Right hindlimb (tissue), 1 donor: ENCODE measurements around the gene TNN.
"Not testable (repeated sequence)": the region's sequence is repeated elsewhere in the genome, so short reads cannot be mapped to it uniquely, and the experiment has no call there.

ENCODE experiments used
- DNase-seq: peaks from one replicate; pipeline ENCODE4 v3.0.0-alpha.2; 2018

Gene TNN, protein sequence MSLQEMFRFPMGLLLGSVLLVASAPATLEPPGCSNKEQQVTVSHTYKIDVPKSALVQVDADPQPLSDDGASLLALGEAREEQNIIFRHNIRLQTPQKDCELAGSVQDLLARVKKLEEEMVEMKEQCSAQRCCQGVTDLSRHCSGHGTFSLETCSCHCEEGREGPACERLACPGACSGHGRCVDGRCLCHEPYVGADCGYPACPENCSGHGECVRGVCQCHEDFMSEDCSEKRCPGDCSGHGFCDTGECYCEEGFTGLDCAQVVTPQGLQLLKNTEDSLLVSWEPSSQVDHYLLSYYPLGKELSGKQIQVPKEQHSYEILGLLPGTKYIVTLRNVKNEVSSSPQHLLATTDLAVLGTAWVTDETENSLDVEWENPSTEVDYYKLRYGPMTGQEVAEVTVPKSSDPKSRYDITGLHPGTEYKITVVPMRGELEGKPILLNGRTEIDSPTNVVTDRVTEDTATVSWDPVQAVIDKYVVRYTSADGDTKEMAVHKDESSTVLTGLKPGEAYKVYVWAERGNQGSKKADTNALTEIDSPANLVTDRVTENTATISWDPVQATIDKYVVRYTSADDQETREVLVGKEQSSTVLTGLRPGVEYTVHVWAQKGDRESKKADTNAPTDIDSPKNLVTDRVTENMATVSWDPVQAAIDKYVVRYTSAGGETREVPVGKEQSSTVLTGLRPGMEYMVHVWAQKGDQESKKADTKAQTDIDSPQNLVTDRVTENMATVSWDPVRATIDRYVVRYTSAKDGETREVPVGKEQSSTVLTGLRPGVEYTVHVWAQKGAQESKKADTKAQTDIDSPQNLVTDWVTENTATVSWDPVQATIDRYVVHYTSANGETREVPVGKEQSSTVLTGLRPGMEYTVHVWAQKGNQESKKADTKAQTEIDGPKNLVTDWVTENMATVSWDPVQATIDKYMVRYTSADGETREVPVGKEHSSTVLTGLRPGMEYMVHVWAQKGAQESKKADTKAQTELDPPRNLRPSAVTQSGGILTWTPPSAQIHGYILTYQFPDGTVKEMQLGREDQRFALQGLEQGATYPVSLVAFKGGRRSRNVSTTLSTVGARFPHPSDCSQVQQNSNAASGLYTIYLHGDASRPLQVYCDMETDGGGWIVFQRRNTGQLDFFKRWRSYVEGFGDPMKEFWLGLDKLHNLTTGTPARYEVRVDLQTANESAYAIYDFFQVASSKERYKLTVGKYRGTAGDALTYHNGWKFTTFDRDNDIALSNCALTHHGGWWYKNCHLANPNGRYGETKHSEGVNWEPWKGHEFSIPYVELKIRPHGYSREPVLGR (N-terminal part only)

DNA sequence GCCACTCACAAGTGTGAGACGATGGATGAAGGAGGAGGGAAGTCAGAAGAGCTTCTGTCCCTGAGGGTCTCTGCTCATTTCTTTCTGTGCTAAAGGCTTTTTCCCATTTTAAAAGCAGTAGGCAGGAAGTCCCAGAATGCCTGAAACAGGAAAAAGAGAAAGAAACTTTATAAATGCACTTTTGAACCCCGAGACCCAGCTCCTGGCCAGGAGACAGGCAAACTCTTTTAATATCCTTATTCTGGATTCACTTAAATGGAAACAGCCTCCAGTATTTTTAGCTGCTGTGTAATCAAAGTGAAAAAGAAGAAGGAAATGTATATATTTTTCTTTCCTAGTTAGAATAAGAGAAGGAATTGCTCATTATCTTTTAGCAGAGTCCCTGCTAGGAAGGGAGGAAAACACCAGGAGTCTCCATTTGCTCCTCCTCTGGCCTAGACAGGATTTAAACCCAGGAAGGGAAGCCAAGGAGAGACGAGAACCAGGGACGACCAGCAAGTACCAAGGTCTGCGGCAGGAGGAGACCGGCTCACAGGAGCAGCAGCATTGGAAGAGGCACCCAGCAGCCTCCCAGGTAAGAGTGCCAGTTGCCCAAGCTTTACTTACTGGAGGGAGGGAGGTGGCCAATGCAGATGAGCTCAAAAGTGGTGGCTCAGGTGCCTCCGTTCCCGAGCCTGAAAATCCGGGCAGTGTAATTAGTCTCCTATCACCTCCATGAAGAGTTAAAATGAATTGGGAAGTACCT lies at the start of gene TNN:
Gene TNN, plus strand, starts transcription at position 472 of the 745 bp plus-strand sequence. CDS start 9,586 bp downstream, outside the sequence.
- DNase-seq, result no peak

DNA sequence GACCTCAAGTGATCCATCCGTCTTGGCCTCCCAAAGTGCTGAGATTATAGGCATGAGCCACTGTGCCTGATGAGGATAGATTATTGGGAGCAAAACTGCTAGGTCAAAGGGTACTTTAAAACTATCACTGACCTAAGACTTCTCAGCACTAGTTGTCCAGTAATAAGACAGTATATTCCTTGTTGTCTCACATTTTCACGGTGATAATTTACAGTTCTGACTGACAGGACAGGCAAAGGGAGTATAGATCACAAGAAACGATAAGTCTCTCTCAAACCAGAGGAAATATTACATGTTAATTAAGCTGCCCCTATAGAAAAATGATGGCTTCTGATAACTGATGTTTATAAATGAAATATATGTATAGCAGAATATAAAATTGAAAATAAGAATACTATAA lies 48.1 kb upstream of the TNN start:
- no peak for DNase-seq

DNA sequence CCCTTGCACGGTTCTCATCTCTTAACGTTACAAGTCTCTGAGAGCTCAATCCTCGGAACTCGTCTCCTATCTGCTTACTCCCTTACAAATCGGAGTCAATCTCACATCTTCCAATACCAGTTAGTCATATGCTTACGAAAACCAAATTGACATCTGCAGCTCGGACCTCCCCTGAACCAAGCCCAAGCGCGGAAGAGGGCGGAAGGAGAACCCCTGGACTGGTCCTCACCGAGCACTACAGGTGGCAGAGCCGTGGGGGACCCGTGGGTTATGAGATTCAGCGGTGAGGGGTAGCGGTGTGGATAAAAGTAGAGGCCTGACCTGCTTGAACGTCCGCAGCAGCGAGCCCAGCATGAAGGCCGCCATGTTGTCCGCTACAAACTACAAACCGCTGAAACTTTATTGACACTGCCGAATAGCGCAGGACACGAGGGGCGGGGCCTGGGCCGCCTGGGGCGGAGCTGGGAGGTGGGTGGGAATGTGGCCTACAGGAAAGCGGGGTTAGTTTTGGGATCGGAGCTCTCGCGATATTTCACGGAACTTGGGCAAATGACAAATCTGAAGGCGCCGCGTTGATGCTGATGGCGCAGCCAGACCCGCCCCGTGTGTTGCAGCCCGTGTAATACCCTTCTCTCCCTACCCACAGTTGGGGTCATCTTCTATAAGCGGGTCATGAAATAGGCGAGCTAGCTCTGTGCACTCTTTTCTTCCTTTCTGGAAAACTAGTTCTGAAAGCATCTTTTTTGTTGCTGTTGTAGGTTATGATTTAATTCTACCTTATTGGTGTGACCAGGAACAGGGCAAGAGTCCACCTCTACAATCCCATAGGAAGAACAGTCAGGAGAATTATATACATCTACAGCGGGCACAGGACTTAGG lies 44.4 kb upstream of the TNN start, which contains the start of gene MRPS14:
Gene MRPS14, minus strand, starts transcription at position 383 of the 879 bp plus-strand sequence. Its CDS starts 17 bp downstream, at position 366.
- peak; percentile 99 for DNase-seq

DNA sequence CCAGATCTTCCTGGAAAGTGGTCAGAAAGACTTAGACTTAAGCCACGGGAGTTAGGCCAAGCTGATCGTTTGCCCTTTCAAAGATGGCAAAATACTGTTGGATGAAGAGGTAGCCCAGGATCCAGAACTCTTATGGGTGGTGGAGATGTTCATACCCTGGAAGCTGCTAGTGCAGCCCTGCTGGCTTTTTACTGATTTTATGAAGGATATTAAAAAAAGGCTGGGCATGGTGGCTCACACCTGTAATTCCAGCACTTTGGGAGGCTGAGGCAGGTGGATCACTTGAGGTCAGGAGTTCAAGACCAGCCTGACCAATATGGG lies 43.8 kb upstream of the TNN start:
- DNase-seq, result not testable (repeated sequence)

DNA sequence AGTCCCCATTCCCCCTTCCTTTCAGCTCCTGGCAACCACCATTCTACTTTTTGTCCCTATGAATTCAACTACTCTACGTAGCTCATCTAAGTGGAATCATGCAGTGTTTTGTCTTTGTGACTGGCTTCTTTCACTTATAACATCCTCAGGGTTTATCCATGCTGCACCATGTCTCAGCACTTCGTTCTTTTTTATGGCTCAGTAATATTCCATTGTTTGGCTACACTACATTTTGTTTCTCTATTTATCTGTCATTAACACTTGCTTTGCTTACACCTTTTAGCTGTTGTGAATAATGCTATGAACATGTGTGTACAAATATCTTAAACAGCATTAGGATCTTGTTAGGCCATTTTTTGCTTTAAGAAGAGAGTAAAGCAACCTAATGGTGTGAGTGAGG lies 42.9 kb upstream of the TNN start:
- no peak for DNase-seq

DNA sequence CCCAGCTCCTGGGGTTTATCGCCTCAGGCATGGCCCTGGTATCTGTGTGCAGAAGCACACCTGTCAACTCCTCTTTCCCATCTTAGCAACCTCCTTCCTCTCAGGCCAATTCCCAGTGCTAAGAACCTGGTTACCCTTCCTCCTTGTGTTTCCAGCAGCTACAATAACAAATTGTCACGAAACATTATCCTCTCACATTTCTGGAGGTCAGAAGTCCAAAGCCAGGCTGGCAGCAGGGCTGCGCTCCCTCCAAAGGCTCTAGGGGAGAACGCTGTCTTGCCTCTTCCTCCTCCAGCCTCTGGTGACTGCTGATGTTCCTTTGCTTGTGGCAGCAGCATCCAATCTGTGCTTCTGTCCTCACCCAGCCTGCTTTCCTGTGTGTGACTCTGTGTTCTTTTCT lies 33.7 kb upstream of the TNN start:
- DNase-seq, result no peak

DNA sequence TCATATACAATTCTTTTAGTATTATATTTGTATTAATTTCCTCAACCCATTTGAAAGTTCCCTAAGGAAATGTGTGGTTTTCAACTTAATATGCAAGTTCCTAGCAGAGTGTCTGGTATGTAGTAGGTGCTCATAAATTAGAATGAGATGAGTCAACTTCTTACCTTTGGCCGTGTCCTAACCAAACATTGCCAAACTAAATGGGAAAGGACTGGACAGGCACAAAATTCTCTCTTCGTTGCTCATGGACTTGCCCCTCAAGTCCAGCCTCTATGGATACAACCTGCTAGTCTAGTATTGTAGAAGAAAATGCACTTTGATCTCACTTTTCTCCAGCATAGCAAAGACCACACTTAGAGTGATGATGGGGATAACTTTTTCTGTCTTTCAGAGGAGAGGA lies 32.9 kb upstream of the TNN start:
- DNase-seq, result no peak

DNA sequence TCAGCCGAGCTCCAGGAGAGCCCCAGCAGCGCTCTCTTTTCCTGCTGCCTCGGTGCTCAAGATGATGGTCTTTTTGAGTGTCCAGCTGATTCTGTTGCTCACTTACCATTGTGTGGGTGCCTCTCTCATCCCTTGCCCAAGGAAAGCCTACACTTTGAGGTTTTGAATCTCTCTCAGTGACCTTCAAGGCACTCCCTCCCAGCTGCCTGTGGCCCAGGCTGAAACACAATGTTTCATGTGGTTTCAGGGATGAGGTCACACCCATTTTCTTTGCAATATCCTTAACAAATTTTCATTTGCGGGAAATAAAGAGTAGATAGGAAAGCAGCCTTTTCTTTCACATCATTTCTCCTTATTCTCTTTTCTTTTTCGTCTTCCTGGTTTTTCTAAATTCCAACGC lies 31.8 kb upstream of the TNN start:
- DNase-seq, result no peak

DNA sequence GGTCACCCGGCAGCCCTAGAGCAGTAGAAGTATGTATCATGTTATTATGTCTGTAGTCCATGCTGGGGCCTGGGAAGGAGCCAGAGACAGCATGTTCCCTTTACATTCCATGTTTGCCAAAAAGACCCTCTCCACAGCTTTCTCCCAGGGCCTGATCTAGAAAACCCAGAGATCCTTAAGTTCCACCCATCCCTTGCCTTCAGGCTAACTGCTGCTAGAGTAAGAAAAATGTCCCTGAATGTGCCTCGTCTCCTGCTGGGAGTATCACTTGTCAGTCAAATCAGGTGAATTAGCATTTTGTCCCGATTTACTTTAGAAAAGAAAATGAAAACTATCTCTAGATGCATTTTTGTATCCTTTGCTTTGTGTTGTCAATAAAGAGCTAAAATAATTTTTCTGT lies 31.2 kb upstream of the TNN start:
- DNase-seq, result no peak

DNA sequence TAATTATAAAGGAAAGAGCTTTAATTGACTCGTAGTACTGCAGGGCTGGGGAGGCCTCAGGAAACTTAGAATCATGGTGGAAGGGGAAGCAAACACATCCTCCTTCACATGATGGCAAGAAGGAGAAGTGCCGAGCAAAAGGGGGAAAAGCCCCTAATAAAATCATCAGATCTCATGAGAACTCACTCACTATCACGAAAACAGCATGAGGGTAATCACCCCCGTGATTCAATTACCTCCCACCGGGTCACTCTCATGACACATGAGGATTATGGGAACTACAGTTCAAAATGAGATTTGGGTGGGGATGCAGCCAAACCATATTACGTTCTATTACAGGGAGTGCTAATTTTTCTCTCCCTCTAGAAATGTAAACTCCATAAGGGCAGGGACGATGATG lies 30.2 kb upstream of the TNN start:
- DNase-seq, result no peak

DNA sequence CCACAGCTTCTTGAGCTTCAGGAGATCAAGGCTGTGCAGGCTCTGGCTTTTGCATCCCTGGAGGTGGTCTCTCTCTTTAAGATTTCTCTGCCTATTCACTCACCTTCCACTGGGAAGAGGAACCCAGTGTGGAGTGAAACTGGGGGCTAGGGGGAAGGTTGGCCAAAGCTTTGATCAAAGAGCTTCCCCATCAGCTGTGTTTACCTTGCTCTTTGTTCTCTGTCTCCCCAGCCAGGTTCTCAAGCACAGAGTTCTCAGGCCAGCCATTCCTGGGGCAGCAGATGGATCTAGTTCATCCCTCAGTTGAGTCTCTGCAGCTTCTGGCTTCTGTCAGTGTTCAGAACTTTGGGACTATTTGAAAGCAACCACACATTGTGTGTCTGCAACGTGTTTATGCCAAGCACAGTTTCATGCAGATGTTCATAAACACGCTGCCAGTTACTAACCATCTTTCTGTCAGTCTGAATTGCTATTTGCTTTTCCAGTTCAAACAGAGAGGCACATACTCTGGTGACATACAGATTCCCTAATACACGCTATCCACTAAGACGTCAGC lies 27.2 kb upstream of the TNN start:
- no peak for DNase-seq

DNA sequence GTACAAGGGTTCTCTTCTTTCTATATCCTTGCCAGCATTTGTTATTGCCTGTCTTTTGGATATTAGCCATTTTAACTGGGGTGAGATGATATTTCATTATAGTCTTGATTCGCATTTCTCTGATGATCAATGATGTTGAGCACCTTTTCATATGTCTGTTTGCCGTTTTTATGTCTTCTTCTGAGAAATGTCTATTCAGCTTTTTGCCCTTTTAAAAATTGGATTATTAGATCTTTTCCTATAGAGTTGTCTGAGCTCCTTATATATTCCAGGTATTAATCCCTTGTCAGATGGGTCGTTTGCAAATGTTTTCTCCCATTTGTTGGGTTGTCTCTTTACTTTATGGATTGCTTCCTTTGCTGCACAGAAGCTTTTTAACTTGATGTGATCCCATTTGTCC lies 25.0 kb upstream of the TNN start:
- DNase-seq, result no peak

DNA sequence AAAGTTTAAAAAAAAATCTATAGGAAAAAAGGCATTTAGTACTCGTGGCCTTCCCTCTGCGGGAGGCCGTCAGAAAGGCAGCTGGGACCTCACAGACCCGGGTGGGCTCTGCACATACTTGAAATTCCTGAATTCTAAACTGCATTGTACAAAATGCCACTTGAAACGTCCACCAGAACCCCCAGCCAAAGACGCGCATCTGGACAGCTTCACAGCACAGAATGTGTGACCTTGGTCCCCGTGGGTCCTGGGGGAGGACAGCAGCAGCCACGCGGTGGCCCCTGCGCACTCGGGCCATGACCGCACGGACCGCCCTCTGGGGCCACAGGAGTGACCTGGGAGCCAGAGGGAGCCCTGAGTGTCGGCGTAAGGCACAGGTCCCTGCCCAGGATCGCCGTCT lies 23.8 kb upstream of the TNN start:
- no peak for DNase-seq

DNA sequence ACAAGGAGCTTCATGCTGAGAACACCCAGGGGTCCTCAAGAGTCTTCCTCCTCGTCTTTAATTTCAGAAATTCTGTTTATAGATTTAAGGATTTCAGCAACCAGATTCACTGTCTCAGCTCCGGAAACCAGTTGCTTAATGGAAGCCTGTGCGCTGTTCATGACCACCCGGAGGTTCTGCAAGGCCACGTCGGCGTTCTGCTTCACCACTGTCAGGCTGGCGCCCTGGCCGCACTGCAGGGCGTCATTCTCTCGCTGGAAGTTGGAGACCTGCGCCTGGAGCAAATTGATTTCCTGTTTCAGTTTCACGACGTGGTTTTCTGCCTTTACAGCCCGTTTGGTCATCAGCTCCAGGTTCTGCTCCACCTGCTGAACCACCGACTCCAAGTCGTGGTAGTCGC lies 23.0 kb upstream of the TNN start:
- not testable (repeated sequence) for DNase-seq

DNA sequence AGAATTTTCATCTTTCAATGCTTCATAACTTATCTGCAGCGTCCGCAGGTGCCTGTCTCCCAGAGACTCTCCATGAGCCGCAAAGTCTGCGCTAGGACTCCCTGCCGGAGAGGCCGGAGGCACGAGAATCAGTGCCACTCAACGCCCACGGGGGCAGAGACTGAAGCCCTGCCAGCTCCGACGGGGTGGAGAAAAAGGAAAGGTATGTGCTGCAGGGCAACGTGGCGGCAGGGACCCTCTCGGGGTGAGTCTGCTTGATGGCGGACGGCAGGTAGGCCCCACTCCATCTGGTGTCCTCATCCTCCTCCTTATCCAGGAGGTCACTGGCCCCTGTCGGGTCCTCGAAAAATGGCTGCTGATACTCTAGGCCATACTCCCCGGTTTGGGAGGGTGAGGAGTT lies 22.5 kb upstream of the TNN start:
- no peak for DNase-seq

DNA sequence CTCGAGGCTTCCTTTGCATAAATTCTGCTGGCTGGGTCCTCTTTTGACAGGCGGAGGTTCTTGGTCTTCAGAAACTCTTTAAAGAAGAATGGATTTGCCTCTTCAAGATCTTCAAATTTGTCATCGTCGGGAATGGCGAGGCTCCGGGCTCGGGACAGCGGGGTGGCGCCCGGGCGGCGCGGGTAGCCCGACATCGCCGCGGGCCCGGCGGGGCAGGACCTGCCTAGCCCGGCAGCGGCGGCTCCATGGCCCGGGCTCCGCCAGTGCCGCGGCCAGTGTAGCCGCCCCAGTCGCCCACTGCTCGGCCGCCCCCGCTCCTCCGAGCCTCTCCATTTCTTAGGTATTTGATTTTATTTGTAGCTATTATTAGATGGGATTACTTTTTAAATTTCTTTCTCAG lies 22.1 kb upstream of the TNN start:
- no peak for DNase-seq

DNA sequence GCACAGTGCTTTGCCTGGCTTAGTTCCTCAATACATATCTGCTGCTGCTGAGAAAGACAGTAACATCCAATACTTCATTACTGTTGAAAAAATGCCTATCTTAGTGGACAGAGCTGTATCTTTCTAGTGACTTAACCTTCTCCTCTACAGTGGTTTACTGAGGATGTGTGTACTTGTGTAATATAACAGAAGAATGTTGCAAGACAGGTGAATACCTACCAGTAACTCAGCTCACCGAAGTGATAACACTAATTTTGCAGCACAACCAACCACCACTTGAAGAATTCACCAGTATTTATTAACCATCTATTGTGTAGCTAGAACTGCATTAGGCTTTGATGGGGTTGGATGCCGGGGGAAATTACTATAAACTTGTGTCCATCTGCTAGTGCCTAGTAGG lies 16.6 kb upstream of the TNN start:
- DNase-seq, result no peak

DNA sequence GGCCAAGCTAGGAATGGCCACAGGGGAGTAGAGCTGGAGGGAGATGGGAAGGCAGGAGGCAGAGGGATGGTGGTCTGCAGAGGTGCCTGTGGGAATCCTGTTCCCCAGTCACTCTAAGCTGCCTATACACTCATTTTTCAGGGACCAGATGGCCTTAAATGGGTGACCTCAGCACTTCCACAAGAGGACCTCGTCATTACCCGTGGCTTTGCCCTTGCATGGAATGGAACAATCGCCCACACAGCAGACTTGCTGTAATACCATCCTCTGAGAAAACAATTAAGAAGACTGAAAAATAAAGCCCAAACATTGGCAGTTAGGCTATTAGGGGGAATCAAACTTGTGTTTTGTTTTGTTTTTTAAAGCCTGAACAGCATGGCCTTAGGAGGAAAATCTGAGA lies 12.9 kb upstream of the TNN start:
- no peak for DNase-seq

DNA sequence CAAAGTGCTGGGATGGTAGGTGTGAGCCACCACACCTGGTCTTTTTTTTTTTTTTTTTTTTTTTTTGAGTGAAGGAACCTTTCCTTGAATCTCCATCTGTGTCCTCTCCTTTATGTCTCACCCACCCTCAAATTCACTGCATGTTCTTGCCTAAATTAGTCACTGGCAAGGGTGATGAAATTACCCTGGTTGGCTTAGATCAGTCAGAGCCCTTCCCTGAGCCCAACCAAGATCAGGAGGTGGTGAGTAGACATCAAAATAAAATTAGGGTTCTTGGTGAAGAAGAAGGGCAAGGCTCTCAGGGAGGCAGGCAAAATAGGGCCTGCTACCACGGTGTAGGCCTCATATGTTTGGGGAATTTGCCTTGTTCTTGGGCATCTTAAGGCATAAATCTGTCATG lies 5.3 kb upstream of the TNN start:
- DNase-seq, result no peak

DNA sequence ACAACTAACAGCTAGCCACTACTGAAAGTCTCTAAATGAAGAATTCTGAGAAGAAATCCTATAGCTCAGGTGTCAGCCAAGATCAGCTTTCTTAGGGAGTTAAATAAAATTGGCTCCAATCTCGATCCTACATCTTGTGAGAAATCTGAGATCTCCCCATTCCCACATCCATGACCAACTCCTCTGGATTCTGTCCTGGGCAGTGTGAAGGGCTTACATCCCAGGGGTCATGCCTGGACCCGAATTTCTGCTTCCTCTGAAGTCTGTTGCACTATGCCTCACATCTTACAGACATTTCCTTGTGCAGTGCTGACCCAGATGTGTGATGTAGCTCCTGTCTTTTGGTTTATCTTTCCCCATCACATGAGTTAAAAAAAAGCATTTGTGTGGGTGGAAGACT lies 4.8 kb upstream of the TNN start:
- peak; percentile 54 for DNase-seq

DNA sequence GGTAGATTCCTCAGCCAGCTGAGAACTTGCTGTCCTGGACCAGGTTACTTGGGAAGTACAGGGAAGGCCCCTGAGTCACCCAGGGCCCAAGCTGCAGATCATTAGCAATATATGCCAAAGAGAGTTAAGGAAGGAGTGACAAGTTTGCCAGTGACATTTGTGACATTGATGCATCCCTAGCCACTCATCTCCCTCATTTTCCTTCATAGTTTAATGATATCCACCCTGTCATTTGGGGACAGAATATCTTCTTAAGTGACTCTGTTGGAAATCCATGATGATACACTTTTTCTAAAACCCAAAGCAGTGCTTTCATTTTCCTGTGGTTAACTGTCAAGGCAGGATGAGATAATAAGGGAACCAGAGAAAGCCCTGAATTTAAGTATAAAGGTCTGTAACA lies 3.2 kb downstream of the TNN start:
- no peak for DNase-seq
